HG02852 (cell line): ENCODE data around the gene SMC3.

Experiments
- ATAC-seq: cut with Tn5 transposase; IDR thresholded peaks from one replicate; pipeline ENCODE4 v1.9.1; 2021; ENCODE audit warnings: mild to moderate bottlenecking, moderate library complexity; ENCODE audit not compliant: unreplicated experiment

SMC3 gene

DNA sequence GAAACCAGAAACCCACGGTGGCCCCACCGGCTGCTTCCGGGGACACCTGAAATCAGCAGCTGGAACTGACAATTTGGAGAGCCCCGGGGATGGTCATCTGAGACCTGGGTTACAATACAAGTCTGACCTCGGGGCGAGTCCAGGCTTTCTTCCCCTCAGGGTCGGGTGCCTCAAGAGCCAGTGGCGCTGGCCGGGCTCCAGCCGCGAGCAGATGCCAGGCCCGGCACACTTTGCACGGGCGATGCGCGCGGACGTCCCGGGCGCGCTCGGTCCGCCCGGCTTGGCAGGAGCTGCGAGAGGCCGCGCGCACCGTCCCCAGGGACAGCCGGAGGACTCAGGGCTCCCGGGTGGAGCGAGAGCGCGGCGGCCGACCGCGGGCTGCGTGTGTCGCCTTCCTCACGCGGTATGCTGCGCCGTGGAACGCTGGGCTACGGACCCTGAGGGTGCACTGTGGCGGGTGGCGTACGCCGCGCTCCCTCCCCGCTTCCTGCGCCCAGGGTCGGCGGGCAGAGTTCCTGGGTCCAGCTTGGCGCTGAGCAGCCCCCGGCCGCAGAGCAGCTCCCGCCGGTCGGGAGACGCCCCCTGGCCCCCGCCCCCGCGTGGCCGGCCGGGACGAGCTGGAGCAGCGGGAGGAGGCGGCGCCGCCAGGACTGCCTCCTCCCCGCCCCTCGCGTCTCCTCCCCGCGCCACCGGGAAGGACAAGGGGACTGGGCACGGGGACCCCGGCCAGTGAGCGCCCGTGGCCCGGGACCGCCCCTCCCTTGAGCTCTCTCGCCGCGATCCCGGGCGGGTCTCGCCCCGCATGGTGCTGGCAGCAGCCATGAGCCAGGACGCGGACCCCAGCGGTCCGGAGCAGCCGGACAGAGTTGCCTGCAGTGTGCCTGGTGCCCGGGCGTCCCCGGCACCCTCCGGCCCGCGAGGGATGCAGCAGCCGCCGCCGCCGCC is 76.4 kb downstream of the SMC3 start, which contains the start of gene RBM20:
RBM20 (plus strand) TSS at position 684 of the 945 bp plus-strand sequence; CDS start at position 803, 119 bp downstream.
- no peak for ATAC-seq

DNA sequence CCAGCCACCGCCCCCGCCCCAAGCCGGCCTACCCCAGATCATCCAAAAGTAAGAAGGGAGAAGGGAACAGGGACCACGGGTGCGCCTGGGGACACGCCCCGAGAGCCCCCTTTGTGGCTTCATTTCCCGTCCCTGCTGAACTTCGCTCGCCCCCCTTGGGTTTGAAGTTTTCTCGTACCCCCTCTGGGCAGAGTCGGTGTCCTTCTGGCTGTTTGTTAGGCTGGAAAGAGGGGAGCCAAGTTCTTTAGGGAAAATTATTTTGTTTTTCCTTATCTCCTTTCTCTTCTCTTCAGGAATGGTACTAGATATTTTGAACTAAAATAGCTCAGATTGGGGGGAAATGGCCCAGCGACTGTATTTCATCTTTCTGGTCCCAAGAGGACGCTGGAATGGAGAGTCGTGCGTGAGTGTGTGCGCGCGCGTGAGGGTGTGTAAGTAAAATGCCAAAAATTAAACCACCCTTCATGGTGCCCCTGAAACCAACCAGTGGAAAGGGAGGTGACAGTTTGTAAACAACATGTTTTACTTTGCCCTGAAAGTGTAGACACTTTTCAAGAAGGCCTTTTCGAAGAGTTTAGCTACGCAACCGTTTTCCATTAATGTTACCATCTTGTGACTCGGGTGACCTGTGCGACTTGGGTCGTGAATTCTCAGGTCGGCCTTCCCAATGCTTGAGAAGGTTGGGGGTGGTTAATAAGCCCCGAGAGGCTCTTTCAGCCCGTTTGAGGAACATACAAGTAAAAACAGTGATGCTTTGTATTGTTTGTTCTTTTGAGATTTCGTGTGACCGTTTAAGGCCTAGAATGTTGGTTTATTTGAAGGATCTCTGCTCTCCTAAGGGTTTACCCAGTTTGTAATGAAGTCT is 77.3 kb downstream of the SMC3 start:
- no peak for ATAC-seq

DNA sequence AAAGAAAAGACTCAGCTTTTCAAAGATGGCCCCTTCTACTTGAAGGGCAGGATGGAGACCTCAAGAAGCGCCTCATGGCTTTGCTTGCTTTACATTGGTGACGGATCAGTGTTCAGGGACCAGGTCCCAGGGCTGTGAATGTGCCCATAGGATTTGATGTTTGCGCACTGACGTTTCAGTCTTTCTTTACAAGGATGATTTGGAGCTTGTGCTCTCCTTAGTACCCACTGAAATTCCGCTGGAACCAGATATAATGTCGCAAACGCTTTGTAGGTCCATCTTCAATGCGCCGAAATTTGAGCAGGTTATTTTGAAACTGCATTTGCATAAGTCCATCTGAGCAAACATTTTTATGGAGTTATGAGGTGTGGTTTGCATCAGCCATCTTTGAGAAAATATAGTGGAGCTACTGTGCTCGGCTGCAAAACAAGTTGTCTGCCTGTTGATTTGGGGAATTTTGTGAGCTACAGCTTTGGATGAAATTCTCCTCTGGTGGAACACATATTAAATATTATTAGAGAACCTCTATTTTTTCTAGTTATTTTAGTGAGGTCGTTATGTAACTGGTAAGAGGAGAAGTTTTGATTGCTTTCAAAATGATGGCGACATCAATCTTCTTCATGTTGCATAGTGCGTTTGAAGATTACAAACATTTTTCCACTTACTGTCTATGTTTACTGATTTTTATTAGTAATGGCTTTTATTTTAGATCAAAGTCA is 79.1 kb downstream of the SMC3 start:
- no peak for ATAC-seq

DNA sequence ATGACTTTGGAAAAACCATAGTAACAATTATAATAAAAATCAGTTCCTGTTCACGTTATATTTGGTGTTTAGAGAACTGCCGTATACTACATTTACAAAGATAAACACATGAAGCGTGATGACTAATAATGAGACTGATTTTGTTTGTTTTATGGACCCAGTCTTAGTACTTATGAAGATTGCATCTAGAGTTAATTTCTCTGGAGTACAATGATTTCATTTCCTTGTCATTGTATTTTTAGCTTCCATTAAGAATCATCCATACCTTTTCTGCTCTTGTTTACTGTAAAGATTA is 79.6 kb downstream of the SMC3 start:
- ATAC-seq: no peak

DNA sequence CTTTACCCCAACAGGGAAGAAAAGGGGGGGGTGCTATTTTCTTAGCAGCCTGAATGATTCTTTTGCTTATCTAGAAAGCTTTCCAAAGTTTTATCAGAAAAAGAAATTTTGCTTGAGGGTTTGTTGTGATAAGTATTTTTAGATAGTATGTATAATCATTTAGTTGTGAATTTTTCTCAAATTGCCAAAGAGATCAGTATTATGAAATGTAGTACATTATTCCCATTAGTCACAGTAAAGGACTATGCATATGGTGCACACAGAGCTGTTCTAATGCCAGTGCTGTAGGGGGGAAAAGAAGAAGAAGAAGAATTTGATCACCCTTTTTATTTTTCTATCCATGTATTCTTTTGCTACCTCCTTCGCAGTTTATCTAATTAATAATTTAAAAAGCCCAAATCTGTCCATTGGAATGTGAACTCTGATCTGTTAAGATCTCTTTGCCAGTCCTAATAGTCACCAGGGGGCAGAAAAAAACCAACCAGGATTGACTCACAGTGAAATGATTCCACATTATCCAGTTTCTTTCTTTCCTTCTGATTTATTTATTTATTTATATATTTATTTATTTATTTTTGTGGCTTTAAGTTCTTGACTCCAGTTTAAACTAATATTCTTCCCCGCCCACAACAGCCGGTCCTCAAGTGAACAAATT is 81.3 kb downstream of the SMC3 start:
- ATAC-seq: no peak

DNA sequence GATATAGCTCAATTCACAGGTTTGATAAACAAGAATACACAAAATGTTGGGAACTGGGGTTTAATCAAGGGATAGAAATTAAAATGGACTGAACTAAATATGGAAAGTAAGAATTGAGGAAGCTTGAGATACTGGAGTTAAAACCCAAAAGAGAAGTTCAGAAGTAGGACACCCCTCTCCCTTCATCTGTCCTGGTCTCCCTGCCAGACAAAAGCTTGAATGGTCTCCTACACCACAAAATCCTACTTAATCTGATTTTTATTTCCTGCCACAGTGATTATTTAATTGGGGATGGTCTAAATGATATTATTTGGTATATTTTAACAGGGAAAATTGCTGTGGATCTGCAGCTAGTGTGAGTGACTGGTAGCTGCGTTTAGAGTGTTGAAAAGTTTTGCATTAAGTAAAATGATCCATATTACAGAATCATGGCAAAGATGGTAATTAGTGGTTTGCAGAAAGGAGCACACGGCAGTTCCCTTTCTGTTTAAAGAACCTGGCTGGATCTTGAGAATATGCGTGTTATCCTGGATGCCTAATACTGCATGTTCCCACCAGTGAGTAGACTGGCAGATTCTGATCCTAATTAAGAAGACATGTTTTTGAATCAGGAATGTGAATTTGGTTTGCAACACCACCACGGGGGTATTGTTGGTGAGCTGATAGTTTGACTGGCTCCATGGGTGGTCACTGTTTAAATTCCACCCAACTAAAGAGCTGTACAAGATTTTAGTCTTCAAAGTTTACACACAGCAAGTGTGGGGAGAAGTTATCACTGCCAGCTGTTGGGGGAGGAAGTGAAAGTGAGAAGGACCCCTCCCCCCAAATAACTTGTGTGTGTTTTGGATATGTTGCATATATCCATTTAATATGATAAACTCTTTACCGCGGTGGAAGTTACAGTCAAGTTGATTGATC is 82.1 kb downstream of the SMC3 start:
- ATAC-seq: no peak

DNA sequence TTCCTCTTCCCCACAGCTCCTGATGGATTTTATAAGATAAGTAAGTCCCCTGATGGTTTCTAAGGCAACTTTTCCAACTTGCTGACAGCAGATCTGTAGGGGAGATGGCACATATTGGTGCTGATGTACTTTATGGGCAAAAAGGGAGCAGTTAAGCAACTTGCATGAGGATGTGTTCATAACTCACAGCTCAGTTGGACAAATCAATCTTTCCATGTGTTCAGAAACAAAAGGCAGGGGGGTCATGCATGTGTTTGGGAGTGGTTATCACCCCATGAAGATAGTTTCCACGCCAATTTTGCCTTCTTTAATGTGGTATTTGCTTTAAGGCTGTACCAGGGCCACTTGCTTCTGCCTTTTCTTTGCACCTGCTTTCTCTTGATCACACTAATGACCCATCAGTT is 82.8 kb downstream of the SMC3 start:
- no peak for ATAC-seq

DNA sequence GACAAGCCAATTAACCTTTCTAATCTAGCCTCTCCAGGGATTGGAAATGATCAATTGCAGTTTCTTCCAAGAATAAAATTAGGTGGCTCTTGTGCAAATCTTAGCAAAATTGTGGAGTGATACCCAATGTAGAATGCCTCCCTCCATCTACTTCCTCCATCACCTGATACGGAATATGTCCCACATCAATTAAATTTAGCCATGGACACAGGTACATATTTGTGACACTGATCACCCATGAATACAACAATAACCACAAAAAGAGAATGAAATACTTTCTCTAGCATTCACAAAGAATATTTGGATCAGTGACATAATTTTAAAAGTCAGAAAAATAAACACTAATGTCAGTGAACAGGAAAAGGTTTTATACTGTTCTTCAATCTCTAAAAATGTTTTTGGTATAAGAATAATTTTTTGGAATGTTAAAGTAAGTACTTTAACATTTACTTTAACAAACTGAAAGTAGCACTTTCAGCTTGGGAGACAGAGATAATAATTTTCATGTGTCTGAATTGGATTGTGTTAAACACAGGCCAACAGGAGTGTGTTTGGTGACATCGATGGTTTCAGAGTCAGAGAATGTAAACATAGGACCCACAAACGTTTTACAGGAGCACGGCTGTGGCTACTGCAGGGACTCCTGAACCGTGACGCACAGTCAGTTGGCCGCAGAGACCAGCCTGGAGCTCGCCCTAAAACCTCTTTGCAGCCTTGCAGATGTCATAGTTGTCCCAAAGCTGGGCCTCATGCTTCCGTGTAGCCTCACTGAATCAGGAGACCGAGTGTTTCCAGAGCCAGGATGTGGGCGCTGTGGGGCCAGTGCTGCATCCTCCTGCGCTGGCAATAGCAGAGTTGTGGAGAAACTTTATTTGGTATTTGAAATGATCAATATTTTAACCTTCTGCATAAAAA is 83.8 kb downstream of the SMC3 start:
- peak; percentile 84 for ATAC-seq

DNA sequence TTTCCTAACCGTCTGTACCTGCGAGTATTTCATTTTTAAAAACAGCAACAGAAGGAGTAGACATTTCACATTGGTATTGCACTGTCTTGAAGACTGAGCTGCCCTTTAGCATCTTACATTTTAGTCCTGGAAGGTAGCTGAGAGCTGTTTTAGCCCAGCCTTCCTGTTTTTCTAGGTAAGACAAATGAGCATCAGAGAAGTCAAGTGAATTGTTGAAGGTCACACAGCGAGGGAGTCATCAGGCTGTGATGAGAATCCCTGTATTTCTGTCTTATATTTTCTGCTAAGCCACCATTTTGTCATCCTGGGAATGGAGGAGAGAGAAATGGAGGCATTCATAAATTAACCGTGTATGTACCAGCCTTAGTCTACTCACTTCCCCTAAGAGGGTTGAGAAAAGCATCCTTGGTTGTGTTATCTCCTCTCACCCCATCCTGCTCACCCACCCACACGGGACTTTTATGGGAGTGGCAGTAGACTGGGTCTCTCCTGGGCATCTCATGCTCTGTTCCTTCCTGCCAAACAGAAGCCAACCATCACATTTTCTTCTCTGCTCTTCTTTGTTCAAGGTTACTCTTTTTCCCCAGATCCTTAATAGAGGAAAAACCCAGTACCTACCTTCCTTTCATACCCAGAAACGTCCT is 85.1 kb downstream of the SMC3 start:
- no peak for ATAC-seq
